HG02610 (cell line): ENCODE results near the gene FOXJ3.

Experiments used
- ATAC-seq: cut with Tn5 transposase; IDR thresholded peaks from one replicate; pipeline ENCODE4 v1.9.1; 2021; ENCODE audit warnings: mild to moderate bottlenecking, moderate library complexity; ENCODE audit not compliant: unreplicated experiment

FOXJ3 gene

DNA sequence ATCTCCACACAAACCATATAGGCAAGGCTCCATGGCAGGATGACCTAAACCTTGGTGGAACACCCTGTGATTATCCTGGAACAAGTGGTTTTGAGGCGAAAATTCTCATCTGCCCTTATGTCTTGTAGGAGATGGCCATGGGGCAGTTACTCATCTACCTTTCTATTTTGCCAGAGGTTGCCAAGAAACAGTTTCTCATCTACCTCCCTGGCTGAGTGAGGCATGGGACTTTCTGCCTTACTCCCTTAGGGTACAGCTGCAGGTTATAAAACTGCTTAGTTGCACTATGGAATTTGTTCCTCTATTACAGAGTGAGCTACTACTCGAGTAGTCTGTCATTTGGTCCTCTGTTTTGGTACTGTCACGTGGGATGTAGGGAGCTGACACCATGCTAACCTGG is 139.2 kb downstream of the FOXJ3 start:
- ATAC-seq: no peak

DNA sequence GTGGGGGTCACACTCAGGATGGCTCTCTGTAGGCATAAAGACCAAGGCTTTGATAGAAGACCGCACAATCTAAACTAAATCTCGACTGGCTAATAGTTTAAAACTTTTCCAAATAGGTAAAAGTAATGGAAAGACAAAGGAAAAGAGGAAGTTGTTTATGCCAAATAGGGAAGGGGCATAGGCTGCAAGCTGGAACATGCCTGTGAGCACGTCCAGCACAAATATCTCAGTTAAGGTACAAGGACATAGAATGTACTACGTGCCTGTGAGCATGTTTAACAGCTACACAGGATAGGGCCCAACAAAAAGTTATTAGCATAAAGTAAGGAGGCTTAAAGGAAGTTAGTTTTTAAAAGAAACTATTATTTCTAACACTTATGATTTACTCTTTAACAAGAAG is 142.9 kb downstream of the FOXJ3 start:
- no peak for ATAC-seq

DNA sequence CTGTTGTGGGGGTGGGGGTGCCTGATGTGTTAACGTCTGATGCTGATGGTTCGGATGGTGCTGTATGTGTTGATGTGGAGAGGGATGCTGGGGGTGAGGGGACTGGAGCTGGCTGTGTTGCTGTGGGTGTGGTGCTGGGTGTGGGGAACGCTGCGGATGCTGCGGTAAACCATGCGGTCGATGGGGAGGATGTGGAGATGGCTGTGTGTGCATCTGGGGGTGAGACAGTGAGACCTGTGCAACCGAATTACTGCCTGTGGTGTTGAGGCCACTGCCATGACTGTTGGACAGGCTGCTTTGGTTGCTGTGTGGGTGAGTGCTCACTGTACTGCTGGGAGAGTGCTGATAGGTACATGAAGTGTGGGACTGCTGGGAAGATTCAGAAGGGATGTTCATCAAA is 143.7 kb downstream of the FOXJ3 start:
- ATAC-seq: no peak

DNA sequence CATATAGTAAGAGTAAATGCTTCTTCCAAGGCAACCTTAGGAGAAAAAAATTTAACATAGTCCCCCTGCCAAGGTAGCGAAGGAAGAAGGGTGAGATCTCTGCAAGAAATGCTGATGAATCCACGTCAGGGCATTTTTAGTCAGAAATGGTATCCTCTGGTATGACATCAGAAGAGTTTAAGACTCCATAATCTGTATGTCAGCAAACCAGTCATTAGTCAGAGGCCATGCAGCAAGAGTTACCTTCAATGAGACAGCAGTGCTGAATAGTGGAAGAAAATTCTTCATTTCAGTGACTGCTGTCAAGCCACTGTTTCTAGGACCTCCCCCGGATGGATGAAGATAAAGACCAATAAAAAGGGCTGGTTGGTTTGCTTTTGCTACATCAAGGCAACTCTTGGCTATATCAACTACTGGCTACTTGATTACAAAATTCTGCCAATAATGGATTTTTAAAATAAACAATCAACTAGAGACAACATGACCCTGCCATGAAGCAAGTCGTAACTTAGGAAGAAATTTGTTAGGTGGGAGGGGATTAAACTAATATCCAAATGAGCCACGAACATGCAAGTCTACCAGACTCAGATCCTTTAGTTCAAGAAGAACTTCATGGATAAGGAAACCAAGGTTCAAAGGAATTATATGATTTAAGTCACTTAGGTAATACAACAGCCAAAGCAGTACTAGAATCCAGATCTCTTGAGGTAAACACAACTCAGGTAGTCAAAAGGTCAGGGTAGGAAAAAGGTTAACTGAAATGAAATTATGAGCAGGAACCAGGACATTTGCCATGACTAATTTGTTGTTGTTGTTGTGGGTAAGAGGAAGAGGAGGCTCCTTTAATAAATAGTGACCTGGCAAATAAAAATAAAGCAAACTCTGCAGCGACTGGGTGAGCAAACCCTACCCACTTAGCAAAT is 144.8 kb downstream of the FOXJ3 start:
- no peak for ATAC-seq

DNA sequence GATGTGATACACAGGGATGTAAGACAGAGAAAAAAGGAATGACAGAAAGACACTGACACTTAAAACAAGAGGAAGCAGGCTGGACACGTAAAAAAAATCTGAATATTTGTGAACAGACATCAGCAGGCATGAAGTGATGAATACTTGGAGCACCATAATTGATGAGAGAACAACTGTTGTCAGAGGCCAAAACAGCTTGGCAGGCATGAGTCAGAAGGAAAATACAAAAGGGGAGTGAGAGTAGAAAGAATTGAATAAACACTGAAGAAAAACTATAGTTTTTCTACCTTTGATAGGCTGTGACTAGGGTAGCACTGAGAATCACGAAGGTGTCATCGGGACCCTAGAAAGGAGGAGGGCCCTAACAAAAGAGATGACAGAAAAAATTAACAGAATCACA is 148.9 kb downstream of the FOXJ3 start:
- ATAC-seq: no peak

DNA sequence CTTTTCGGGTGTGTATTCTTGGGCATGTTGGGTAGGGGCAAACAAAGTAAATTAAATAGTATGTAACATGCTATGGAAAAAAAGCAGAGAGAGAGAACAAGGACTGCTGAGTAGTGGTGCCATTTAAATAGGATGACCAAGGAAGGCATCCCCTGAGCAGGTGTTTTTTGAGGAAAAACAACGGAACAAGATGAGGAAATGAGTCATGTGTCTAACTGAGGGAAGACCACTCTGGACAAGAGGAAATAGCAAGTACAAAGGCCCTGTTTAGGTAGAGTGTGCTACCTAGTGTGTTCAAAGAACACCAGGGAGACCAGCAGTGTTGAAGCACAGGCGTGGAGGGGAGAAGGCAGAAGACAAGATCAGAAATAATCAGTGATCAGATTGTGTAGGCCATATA is 150.4 kb downstream of the FOXJ3 start:
- no peak for ATAC-seq

DNA sequence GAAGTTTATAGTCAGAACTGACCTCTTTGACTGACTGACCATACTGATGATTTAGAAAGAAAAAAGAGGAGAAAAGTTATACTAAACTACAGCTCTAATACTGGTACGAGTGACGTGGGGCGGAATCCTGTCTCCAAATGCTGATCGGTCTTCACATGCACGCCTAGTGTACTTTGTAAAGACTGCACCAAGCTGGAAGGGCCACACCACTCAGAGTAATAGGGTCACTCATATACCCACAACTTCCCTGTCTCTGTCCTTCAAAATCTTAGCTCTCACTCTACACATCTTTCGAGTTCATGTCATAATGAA is 151.1 kb downstream of the FOXJ3 start:
- ATAC-seq: no peak

DNA sequence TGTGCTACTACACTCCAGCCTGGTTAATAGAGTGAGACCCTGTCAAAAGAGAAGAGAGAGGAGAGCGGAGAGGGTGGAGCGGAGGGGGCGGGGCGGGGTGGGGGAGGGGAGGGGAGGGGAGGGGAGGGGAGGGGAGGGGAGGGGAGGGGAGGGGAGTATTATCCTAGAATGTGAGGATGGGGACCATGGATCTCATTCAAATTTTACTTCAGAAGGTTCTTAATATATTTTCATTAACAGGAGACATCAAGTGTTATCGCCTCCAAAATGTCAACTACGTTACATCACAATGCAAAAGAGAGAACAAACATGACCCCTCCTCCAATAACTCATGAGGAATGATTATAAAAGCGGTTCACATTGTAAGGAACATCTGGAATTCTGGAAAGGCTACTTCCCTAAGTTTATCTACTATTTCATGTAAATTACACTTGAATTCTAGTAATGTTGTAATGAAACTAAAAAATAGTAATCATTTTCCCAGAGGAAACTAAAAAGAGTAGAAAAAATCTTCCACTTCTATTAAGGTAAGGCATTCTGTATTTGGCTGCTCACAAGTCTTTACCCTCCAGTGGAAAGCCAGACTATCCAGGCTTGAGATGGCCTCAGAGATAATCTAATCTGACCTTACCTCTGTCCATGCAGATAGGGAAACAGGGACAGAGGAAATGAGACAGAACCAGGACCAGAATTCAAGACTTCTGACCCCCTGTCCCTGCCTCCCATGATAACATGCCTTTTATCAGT is 151.7 kb downstream of the FOXJ3 start:
- ATAC-seq: no peak

DNA sequence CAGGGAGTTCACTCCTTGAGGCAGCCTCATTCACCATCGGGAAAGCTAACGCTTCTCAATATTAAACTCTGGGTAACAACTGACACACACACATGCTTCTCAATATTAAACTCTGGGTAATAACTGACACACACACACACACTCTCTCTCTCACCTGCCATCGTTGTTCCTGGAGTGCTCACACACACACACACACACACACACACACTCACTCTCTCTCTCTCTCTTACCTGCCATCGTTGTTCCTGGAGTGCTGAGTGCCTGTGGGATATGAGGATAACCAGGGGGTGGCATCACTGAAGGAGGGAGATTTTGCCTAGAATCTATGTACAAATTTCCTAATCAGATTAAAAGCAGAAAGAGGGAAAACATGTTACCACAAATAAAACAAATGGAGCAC is 153.3 kb downstream of the FOXJ3 start:
- no peak for ATAC-seq

DNA sequence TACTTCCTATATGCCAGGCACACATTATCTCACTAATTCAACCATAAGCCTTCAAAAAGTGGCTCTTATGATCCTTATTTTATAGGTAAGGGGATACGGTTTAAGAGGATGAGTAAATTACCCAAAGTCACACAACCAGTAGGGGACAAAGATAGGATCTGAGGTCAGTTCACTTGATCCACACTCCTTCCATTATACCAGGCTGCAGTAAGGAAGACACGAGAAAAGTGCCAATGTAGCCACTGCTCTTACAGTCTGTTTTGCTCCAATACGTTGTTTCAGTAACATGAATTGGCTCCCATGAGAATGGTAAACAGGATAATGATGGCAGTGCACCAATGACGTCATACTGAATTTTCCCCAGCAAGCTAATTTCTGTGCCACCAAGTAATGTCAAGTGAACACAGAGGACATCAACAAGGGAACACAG is 155.1 kb downstream of the FOXJ3 start:
- no peak for ATAC-seq

DNA sequence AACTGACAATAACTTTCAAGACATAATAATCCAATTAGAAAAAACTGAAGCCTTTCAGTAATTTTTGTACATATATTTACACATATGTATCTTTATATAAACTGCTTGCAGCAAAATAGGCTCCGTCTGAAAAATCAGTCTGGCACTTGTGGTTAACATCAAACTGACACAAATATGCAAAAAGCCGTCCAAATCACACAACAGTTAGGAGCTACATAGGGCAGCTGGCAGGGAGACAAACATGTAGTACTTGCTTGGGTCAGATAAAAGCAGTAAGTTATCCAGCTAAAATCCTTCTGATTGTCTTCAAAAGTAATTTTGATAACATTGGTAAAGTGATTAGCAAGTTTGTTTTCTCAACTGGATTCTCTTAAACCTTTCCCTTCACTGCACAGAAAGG is 155.8 kb downstream of the FOXJ3 start:
- ATAC-seq: no peak

DNA sequence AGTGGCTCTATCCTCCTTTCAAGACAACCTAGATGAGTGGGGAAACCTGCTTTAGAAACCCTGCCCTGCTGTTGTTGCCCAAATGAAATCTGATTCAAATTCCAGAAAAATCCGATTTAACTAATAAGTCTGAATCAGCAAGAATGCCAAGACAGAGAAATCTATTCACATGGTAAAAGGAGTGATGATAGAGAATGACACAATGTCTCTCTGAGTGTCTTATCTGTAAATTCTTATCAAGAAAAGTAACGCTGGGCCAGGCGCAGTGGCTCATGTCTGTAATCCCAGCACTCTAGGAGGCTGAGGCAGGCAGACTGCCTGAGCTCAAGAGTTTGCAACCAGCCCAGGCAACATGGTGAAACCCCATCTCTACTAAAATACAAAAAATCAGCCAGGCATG is 156.8 kb downstream of the FOXJ3 start:
- no peak for ATAC-seq

DNA sequence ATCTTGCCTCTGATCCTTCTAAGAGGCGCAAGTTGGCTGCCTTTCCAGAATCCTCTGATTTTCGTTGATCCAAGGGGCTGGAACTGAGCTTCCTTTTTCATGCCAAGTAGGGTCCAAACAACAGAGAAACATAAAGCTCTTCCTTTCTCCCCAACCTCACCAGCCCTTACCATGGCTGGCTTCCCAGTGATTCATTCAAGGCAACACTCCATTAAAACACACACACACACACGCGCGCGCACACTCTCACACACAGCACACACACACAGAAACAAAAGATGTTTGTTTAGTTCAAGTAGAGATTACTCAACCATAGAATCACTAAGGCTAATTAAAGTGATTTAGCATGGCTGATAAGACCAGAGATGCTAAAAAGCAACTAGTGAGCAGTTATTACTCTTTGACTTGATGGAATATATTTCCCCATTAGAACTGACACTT is 157.5 kb downstream of the FOXJ3 start:
- no peak for ATAC-seq

DNA sequence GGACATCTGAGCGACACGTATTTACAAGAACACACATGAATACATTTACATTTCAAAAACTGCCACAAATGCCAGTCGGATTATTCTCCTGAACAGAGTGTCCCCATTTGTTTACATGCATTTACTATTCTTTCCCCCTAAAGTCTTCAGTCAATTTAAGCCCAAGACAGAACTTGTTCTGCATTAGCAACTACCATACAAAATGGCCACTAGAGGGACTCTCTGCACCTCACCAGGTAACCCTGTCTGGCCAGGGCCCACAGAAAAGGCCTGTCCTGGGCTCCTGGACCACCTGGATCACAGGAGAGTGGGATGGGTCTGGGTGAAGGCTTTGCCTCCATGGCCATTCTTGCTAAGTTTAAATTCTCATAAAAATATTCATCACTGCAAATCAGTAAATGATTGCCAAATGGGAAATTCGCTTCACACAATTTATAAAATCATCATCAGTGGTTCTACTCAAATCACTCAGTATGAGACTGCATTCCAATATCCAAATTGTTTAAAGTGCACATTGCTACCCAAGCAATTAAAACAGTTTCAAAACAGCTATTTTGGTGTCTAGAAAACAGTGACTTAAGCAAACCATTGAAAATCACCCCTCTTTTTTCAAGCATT is 158.0 kb downstream of the FOXJ3 start:
- ATAC-seq: no peak

DNA sequence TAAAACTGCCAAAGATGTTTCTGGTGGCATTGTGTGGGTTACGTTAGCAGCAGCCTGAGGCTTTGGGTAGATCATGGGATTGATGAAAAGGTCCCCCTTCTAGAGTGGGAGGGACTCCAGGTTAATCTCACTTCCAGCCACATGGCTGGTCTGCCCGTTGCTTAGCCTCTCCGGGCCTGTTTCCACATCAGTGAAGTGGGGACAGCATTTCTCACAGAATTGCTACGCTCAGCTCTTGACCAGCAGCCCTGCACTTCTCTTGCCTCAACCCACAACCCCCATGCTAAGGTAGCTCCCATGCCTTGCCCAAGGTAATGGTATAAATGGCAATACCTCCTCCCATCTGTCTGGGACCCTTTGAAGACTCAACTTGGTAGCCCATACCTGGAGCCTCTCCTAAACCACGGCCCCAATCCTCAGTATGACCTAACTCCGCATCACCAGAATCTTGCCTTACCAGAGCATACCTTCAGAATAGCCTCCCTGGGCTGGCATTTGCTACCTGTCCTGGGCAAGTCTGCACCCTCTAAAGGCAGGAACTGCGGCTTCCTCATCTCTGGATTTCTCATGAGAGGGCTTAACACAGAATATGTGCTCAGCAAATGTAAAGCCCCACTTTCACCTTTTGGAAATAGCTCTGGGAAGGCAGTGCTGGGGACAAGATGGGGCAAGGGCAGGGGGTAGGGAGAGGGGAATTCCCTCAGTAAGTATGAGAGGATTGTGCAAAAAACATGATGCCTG is 159.6 kb downstream of the FOXJ3 start:
- ATAC-seq: no peak

DNA sequence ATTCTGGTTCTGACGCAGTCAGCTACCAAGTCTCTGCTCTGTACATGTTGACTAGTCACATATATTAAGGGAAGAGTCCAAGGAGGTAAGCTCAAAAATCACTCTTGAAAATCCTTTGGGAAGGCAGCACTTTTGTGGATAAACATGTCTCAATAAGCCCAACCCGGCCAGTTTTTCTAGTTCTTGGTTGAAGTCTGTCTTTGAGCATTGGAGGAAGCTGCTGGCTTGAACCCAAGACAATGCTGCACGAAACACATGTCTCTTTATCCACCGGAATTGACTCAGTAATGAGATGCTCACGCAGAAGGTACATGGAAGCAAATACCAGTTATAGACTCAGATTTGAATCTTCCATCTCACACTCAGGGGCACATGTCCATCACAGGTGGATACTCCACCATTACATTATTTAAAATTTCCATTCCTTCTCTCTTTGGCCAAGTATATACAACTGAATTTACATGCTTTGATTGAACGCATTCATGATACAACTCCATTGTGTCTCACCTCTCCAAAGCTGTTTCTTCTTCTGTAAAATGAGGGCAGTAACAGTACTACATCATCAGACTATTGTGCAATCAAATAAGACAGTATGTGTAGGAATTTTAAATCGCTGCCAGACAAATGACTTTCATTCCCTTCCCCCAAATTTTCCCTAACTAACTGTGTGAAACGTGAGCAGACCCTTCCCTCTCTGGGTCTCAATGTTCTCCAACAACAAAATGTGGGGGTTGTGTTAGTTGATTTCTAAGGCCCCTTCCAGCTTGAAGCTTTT is 160.9 kb downstream of the FOXJ3 start:
- no peak for ATAC-seq

DNA sequence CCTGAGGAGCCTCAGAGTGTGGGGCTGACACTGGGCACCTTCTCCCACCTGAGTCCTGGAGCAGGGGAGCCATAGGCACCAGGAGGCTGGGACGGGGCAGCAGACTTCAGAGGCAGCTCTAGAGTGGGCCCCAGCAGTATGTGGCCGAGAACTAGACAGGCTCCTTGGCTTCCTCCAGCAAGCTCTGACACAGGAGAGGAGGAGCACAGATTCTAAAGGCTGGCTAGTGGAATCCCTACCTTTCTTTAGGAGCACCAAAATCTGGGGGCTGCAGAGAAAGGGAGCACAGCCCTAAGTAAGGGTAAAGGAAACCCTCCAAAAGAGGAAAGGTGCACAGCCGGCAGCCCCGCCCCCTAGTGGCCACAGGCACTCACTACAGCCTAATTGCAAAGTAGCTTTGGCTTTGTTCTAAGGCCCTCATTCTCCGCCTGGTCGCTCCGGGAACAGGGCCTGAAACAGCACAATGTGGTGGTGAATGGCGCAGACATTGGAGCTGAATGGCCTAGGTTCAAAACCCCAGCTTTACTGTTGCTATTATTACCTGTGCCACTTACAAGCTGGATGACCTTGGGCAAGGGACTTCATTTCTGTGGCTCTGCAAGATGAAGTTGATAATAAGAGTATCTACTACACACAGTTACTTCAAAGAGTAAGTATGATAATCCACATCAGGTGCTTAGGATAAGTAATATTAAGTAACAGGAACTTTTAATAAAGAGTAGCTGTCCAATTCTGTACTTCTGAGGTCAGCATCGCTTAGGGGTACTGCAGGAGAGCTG is 161.7 kb downstream of the FOXJ3 start:
- no peak for ATAC-seq

DNA sequence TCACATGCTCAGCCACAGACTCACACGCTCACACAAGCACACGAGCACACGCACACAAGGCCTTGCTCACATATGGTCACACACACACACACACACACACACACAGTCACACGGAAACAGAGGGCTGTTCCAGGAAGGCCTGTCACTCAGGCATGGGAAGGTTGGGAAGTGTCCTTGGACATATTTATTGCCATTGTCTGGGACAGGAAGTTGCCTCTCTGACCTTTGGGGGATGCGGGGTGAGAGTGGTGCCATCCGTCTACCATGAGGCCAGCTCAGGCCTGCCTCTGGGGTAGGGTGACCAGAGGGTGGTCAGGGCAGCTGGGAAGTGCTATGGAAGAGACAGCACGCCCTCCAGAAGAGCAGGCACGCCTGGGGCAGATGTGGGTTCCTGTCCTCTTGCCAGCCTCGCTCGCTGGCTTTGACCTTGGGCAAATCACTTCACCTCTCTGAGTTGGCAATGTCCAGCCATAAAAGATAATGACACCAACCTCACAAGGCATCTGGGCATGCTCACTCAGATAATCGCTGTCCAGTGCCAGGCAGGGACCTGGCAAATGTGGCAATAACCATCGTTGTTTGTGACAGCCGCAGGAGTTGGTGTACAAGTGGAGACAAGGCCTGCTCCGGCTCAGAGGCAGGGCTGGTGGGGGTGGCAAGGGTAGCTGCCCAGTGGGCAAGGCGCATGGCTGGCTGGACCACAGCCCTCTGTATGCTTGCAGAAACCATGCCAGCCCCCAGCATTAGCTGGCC is 162.5 kb downstream of the FOXJ3 start:
- ATAC-seq: no peak

DNA sequence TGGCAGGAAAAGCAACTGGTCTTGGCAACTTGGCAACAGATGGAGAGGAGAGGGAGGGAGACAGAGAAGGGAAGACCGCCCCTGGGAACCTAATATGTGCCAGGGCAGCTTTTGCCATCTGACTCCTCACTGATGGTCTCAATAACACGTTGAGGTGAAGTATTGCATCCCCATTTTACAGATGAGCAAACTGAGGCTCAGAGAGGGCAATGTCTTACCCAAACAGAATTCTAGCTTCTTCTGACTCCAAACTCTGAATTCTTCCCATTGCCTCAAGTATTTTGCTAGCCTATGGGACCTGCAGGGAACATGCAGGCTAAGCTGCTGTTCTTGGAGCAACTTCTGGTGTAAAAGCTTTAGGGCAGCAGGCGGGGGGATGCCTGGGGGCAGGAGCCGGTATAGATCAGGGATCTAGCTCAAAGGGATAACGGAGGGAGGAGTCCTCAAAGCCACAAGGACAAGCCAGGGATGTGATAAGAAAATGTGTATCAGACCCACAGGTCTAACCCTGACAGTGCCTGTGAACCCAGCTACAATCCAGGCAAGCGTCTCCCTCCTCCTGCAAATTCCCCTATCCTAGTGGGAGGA is 163.3 kb downstream of the FOXJ3 start:
- ATAC-seq: no peak
